ENCODE measurements around the gene PLXNA2.

- no peak for TF ChIP-seq CBX8 (IDR thresholded peaks at IDR 0.05)
- no peak for TF ChIP-seq CTCF (IDR thresholded peaks at IDR 0.05)
- no peak for TF ChIP-seq EP300 (IDR thresholded peaks at IDR 0.05)
- no peak for TF ChIP-seq REST (IDR thresholded peaks at IDR 0.05)
- no peak for TF ChIP-seq NPAS2 (CRISPR knock-in tag; IDR thresholded peaks at IDR 0.05; ENCODE audit: borderline replicate concordance)
- no peak for TF ChIP-seq HDAC2 (IDR thresholded peaks at IDR 0.05)
- TF ChIP-seq ZFP36 (IDR thresholded peaks at IDR 0.05; ENCODE audit: borderline replicate concordance, partially characterized antibody): no peak
- TF ChIP-seq ATOH8 (CRISPR knock-in tag; IDR thresholded peaks at IDR 0.05; ENCODE audit: low read depth): no peak
- TF ChIP-seq MAFK (IDR thresholded peaks at IDR 0.05; ENCODE audit: partially characterized antibody): no peak
- no peak for TF ChIP-seq CHD2 (IDR thresholded peaks at IDR 0.05; ENCODE audit: low read length, partially characterized antibody)
- TF ChIP-seq POLR2A (IDR thresholded peaks at IDR 0.05; ENCODE audit: low read length): no peak
- no peak for TF ChIP-seq RAD21 (conservative IDR thresholded peaks at IDR 0.05 in 1 of 2, IDR thresholded peaks at IDR 0.05 in 1 of 2)
- TF ChIP-seq PHF8 (IDR thresholded peaks at IDR 0.05; ENCODE audit: borderline replicate concordance, low read depth): no peak
- no peak for TF ChIP-seq SMC3 (IDR thresholded peaks at IDR 0.05)
Observed at GRCh38 chr1:208024406-208024805, 219.8 kb downstream of the PLXNA2 start.
